ENCODE data around the gene PTPN3.

Gene PTPN3

DNA sequence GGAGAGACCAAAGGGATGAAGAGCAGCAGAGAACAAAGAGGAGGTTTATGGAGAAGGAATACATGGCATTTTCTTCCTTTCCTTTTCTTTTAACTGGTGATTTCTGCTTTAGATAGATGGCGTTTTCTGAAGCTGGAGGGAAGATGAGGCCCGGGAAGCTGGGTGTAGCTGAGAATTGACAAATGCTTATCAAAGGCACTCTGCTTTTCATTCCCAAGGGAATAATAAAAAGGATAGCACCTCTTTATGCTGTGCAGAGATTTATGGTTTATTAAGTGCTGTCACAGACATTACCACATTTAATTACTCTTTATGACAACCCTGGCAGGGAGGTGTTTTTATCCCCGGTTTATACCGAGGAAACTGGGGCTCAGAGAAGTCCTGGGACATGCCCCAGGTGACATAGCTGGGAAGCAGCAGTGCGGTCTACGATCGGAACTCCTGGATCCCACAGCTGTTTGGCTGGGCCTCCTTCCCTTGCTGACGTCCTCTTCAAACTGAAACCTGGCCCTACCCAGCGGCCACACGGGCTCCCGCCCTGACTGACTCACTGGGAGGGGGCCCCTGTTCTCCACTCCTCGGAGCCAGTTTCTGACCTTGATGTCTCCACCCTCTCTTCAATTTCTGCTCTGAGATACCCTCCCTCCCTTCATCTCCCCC lies 169.0 kb downstream of the PTPN3 start:
- peak; percentile 18 for DNase-seq
